Body of pancreas (tissue), 4 donors: ENCODE measurements around the gene DMD.

Experiments used
- CTCF ChIP-seq, 7 experiments: fragments of 450-650 bp in 4 of 7; fragments of 200-600 bp in 3 of 7; sonication (generic) in 3 of 7; IDR thresholded peaks; one replicate each; pipeline ENCODE4 v1.5.1; 2016 to 2019; ENCODE audit warnings: antibody characterized with exemption in 7 of 7
- POLR2A ChIP-seq, 3 donors: fragments of 450-650 bp; IDR thresholded peaks; one replicate each; pipeline ENCODE4 v1.6.1; 2016; ENCODE audit warnings: antibody characterized with exemption in 3 of 3, mild to moderate bottlenecking in 2 of 3

- no peak for TF ChIP-seq CTCF (IDR thresholded peaks at IDR 0.05)
- no peak for TF ChIP-seq POLR2A (IDR thresholded peaks at IDR 0.05)
Observed at GRCh38 chrX:33161829-33162228, 49.5 kb downstream of the DMD start.
